Stomach smooth muscle (tissue), 2 donors: Measurements from ENCODE around the gene CPA5.

Experiments
- H3K27ac ChIP-seq: one replicate; pipeline ENCODE4 v1.7.0; 2013; ENCODE audit warnings: mild to moderate bottlenecking, low read length, inconsistent platforms
- H3K27me3 ChIP-seq, 2 donors: one replicate each; pipeline ENCODE4 v1.7.0; 2013; ENCODE audit warnings: low read length in 2 of 2; ENCODE audit not compliant: insufficient read depth in 2 of 2, control insufficient read depth in 1 of 2
- H3K36me3 ChIP-seq, 2 donors: one replicate each; pipeline ENCODE4 v1.7.0; 2013; ENCODE audit warnings: low read length in 2 of 2; ENCODE audit not compliant: control insufficient read depth in 2 of 2, insufficient read depth in 2 of 2
- H3K4me1 ChIP-seq: one replicate; pipeline ENCODE4 v1.7.0; 2013; ENCODE audit warnings: low read length; ENCODE audit not compliant: control insufficient read depth, insufficient read depth
- H3K4me3 ChIP-seq, 2 donors: one replicate each; pipeline ENCODE4 v1.7.0; 2013; ENCODE audit warnings: low read length in 2 of 2
- H3K9ac ChIP-seq, 2 donors: one replicate each; pipeline ENCODE4 v1.7.0; 2013; ENCODE audit warnings: low read length in 2 of 2, mild to moderate bottlenecking in 1 of 2
- H3K9me3 ChIP-seq, 2 donors: one replicate each; pipeline ENCODE4 v1.7.0; 2013; ENCODE audit warnings: low read length in 2 of 2; ENCODE audit not compliant: control insufficient read depth in 2 of 2
- donor health status: healthy.
- donor health status: Pancreatic carcinoma.

The CPA5 gene

GRCh38 chr7:130379921-130380860 lies 35.6 kb downstream of the CPA5 start, which contains the start of gene CPA1:
CPA1 (plus strand) TSS chr7:130380494; CDS start chr7:130380521, 27 bp downstream.
- Histone ChIP-seq H3K27ac (no peak within 1 kb of the TSS), H3K4me3 (no peak within 1 kb of the TSS), H3K4me1 (peaks cover 15% of the 10 kb centered on the region), H3K9ac (no peak within 1 kb of the TSS), H3K36me3 (no peaks in the 10 kb centered on the region), H3K9me3 (peaks cover 0 to 7% of the 10 kb centered on the region in 2 donors), H3K27me3 (no peaks in the 10 kb centered on the region)

GRCh38 chr7:130380861-130381455 lies 36.3 kb downstream of the CPA5 start:
- no peak overlapping the region for H3K4me3 ChIP-seq
- no peaks in the 10 kb centered on the region for H3K27me3 ChIP-seq
- H3K4me1 ChIP-seq = peaks cover 15% of the 10 kb centered on the region
- no peak overlapping the region for H3K27ac ChIP-seq
- H3K36me3 ChIP-seq = no peaks in the 10 kb centered on the region
- peaks cover 0 to 4% of the 10 kb centered on the region in 2 donors for H3K9me3 ChIP-seq
- H3K9ac ChIP-seq = no peak overlapping the region

- Histone ChIP-seq H3K9ac (no peak overlapping the region), H3K4me3 (no peak overlapping the region), H3K36me3 (no peaks in the 10 kb centered on the region), H3K9me3 (no peaks in the 10 kb centered on the region), H3K27ac (no peak overlapping the region), H3K27me3 (no peaks in the 10 kb centered on the region), H3K4me1 (peaks cover 15% of the 10 kb centered on the region)
Measured at GRCh38 chr7:130381468-130382312, 37.1 kb downstream of the CPA5 start.

- no peaks in the 10 kb centered on the region for H3K9me3 ChIP-seq
- no peaks in the 10 kb centered on the region for H3K36me3 ChIP-seq
- no peaks in the 10 kb centered on the region for H3K27me3 ChIP-seq
- no peak overlapping the region for H3K4me3 ChIP-seq
- peaks cover 15% of the 10 kb centered on the region for H3K4me1 ChIP-seq
- H3K27ac ChIP-seq = no peak overlapping the region
- H3K9ac ChIP-seq = no peak overlapping the region
Measured at GRCh38 chr7:130383187-130383980, 38.8 kb downstream of the CPA5 start.

GRCh38 chr7:130384371-130384801 lies 39.8 kb downstream of the CPA5 start:
- Histone ChIP-seq H3K4me3 (no peak overlapping the region), H3K27me3 (no peaks in the 10 kb centered on the region), H3K9me3 (no peaks in the 10 kb centered on the region)

GRCh38 chr7:130384841-130385599 lies 40.4 kb downstream of the CPA5 start:
- Histone ChIP-seq H3K4me1 (peaks cover 9% of the 10 kb centered on the region), H3K9me3 (no peaks in the 10 kb centered on the region), H3K36me3 (no peaks in the 10 kb centered on the region), H3K27ac (no peak overlapping the region), H3K27me3 (no peaks in the 10 kb centered on the region), H3K4me3 (no peak overlapping the region), H3K9ac (no peak overlapping the region)

More at GRCh38 chr7:130384371-130384801, 39.8 kb downstream of the CPA5 start:
- H3K9ac ChIP-seq = no peak overlapping the region
- H3K36me3 ChIP-seq = no peaks in the 10 kb centered on the region
- H3K4me1 ChIP-seq = peaks cover 15% of the 10 kb centered on the region
- no peak overlapping the region for H3K27ac ChIP-seq

GRCh38 chr7:130385600-130386066 lies 41.0 kb downstream of the CPA5 start:
- Histone ChIP-seq H3K4me3 (no peak overlapping the region), H3K27me3 (no peaks in the 10 kb centered on the region), H3K27ac (no peak overlapping the region)

GRCh38 chr7:130386876-130387275 lies 42.3 kb downstream of the CPA5 start:
- Histone ChIP-seq H3K27ac (no peak overlapping the region), H3K9ac (no peak overlapping the region), H3K36me3 (no peaks in the 10 kb centered on the region), H3K4me3 (no peak overlapping the region), H3K4me1 (no peaks in the 10 kb centered on the region), H3K27me3 (no peaks in the 10 kb centered on the region), H3K9me3 (no peaks in the 10 kb centered on the region)

More at GRCh38 chr7:130385600-130386066, 41.0 kb downstream of the CPA5 start:
- H3K9me3 ChIP-seq = no peaks in the 10 kb centered on the region
- H3K36me3 ChIP-seq = no peaks in the 10 kb centered on the region
- H3K9ac ChIP-seq = no peak overlapping the region
- H3K4me1 ChIP-seq = peaks cover 2% of the 10 kb centered on the region

GRCh38 chr7:130387306-130387627 lies 42.7 kb downstream of the CPA5 start:
- H3K27me3 ChIP-seq = no peaks in the 10 kb centered on the region

More at GRCh38 chr7:130387306-130387627, 42.7 kb downstream of the CPA5 start:
- Histone ChIP-seq H3K4me1 (no peaks in the 10 kb centered on the region), H3K9ac (no peak overlapping the region), H3K36me3 (no peaks in the 10 kb centered on the region), H3K4me3 (no peak overlapping the region), H3K9me3 (no peaks in the 10 kb centered on the region), H3K27ac (no peak overlapping the region)
